T-helper 2 cell (primary cell): ENCODE data around the gene EPS8.
"Not testable (repeated sequence)": the region's sequence is repeated elsewhere in the genome, so short reads cannot be mapped to it uniquely, and the experiment has no call there.

Source experiments
- DNase-seq, 5 experiments: peaks; one replicate each; pipeline versions ENCODE4 v3.0.0 to v3.0.0-alpha.2; 2012 to 2022

The EPS8 gene

DNA sequence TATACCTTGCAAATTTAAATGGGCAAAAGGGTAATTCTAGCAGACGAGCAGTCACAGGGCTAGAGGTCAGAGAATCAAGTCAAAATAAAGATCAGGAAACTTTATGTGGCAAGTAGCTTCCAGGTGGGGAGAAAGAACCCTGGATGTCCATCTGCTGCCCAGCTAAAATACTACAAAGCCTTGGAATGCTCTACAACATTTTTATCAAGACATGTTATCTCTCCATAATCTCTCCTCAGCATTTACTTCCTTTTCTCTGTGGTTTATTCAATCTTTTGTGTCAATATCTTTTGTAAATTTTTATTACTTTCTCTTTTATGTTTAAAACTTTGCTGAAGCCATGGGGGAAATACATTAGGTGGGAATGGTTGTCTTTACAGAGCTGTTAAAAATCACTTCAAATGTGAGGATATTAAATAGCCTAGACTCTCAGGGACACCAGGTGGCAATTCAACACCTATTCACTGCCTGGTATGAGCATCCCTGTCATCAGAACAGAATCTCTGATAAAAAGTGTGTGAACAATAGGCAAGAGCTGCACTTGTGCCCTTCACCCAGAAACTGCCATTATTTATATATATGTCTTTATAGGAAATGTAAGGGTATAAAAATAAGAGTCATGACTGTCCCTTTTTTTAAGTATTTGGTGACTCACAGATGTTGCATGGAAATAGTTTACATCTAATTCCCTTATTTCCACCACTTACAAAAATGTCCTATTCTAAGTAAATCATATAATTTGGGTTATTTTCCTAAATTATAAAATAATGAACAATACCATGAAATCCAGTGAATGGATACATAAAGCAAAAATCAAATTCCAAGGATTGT, 152.9 kb downstream of the EPS8 start:
- no peak for DNase-seq

DNA sequence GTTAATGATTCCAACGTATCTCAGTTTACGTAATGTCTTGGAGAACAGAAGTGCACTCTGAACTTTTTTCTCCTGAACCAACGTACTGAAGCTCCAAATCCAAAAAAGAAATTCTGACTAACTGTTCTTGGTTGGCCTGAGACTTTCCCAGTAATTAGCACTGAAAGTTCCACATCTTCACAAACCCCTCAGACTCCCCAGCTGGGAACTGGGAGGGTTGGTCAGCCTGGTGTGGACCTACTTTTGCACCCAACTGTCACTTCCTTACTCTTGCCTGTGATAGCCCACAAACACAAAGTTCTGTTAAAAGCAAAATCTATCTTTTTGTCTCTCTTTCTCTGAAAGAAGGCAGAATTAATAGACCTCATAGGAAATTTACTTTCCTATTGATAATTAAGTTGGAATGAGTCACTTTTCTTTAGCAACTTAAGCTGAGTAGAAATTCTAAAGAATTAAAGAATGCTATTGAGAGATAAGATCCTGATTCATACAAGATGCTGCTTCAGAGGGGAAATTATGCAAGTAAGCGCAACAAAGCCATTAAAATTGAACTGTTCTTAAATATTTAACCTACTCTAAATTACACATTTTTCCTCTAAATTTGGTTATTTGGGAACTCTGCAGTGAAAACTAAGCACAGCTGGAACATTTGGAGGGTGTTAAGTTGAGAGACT, 155.0 kb downstream of the EPS8 start:
- no peak for DNase-seq

DNA sequence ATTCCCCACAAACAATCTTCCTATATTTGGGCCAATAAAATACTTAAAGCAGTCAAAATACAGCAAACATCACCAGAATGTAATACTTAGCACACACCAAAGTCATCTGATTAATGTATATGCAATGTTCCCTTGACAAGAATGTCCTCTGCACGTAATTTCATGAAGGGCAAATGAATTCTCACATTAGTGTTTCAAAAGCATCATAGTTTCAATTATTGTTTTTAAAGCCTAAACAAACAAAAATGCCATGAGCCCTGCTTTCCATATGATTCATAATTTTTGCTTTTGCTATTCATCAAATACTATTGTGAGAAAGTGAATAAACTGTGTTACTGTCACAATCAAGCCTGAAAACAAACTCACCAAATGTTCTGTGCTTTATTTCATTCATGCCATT, 156.0 kb downstream of the EPS8 start:
- DNase-seq: no peak

DNA sequence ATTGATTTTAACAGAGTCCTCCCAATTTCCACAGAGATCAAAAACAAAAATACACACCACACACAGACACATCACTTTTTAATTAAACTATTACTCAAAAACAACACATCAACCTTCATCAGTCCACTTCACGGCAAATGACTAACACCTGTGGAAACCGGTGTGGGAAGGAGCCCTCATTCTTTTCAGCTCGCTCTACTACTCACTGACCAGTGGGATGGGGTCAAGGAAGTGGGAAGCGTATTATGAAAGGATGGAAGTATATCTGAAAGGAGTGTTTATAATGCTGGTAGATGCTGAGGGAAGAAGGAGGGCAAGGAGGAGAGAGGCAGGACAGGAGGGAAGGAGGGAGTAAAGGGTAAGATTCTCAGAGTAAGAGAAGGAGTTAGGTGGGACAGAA, 156.5 kb downstream of the EPS8 start:
- no peak for DNase-seq

DNA sequence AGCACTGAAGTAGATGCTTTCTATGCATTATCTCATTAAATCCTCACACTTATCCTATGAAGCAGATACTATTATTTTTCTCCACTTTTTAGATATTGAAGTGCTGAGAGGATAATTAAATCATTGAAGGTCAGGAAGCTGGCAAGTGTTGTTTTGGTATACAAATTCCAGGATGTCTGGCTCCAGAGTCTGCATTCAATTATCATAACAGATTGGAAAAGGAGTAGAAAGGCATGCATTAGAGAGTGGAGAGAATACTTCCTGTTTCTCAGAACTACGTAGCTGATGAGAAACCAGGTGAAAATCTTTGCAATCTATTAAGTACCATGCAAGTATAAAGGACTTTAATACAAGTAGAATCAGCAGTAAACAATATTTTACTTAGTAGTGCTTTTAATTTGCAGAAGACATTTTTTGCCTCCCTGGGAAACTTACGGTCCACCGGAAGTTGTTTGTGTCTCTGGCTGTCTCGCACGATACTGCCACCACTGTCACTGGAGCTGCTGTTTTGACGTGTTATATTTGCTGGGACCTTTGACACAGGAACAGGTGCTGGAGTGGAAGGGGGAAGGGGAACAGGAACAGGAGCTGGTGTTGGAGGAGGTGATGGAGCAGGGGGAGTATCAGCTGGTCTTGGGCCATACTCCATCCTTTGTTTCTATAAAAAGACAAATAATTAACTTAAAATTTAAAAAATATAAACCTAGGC, 158.0 kb downstream of the EPS8 start:
- DNase-seq: no peak

DNA sequence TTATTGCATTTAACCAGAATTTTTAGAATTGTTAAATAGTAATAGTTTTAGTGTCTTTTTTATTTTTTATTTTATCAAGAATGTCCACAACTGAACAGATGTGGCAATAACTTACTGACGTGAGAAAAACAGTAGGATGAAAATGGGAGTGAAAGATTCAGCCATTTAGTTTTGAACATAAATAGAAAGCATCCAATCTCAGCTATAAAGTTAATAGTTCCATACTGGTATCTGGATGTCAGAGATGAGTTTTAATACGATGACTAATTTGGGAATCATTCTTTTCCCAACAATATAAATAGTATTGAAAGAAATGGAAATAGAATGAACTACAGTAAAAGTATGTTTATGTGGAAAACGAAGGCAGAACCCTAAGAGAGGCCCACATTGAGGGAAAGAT, 159.4 kb downstream of the EPS8 start:
- DNase-seq: no peak

DNA sequence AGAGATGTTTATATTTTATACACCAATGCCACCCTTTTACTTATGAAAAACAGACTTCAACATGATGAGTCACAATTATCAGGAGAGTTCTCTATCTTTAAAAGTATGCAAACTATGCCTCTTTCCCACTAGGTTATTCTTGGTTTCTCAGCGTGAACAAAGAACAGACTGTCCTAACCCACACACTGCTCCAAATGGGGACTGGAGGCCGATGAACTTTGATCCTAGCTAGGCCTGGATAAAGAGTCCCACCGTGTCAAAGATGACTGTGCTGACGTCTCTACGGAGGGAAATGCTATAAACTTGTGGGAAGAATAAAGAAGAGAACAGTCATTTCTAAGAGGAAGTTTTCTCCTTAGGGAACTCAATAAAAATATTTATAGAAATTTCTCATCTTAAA, 160.1 kb downstream of the EPS8 start:
- no peak for DNase-seq

DNA sequence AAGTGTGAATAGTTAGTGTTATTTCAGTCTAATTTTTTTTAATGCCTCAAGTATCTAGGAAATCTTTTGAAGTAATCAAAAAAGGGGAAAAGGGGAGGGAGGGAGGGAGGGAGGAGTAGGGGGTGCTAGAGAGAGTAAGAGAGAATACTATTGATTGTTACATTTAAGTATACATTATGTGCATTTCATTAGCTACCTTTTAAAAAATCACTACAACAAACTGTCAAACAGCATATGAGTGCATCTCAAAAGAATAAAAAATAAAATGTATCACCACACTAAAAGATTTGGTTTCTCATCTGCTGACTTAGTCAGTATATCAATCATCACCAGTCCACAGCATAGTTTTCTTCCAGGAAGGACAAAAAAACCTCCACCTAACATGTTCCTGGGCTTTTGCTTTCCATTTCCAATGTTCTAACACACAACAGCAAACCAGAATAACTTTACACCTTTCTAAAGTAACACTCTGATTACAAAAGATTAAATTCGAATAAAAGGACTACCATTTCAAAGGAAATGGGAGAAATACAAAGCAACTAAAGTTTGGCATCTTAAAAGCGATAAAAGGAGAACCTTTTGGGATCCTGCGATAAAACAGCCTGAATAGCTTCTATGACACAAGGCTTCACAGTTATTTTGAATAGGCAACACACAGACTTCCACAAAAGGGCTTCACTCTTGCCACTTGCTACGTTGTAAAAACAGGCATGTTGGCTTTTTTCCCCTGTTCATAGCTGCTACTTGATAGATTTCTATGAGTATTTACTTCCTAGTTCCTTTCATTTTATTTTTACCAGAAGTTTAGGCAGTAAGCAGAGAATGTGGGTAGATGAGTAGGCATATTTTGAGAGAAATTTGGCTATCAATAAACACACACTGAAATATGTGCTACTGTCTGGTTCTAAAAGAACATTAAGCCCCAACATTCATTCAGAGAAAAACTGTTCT, 160.9 kb downstream of the EPS8 start:
- no peak for DNase-seq

DNA sequence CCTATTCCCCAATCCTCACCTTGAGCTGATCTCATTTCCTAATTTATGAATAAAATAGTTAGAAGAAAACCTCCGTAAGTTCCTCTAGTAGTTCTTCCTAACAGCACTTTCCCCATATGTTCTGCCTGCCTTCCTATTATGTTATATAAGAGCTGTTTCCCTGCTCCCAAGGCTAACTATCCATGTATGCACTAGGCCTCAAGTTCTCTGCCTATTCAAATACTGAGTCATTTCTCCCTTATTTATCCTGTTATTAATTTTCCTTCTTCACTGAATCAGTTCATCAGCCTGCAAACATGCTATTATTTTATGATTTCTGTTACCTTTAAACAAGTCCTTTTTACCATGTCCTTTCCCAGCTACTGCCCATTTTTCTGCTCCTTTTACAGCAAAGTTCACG, 164.1 kb downstream of the EPS8 start:
- no peak for DNase-seq

DNA sequence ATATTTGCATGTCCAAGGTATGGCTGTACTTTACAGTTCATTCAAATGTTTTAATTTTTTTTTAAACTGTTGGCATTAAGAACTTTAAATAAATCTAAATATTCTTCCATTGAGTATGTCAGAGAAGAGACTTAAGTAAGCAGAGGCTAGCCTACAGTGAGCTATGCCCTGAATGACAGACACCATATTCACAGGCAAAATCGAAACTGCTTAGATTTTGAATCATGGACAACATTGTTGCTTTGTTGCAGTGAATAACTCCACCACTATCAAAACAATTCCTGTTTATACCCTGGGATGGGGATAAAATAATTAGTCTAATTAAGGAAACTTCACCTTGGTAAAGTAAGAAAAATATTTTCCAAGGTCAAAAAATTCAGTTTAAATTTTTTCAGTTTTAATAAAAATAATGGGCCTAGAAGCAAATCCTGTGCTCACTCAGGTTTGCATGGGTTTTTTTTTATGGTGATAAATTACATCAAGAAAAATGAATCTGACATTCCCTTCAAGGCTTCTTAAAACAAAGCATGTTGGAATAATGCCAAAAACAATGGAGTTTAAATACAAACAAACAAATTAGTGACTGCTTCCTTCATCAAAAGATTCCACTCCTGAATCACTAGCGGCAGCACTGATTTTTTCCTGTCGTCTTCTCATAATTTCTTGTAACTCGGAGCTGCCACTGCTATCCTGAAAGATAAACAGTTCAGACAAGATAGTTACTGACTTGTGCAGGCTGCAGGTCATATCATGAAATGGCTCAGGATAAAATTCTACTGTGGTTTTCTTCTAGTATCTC, 168.2 kb downstream of the EPS8 start:
- DNase-seq: no peak

DNA sequence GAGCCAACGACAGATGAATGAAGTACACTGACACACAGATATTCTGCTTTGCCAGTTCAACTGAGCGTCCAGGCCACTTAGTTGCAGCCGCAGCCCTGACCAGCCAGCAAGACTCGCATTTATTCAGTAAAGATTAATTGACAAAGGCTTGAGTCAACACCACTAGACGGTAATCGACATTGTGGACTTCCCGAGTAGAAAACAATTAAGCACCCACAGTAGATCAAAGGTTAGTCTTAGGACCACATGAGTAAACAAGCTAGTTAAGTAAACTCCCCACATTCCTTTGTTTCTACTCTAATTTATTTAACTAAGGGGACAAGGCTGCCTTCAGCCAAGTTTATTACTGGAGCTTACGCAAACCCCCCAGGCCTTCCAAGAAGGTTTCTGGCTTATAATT, 172.7 kb downstream of the EPS8 start:
- DNase-seq: not testable (repeated sequence)

DNA sequence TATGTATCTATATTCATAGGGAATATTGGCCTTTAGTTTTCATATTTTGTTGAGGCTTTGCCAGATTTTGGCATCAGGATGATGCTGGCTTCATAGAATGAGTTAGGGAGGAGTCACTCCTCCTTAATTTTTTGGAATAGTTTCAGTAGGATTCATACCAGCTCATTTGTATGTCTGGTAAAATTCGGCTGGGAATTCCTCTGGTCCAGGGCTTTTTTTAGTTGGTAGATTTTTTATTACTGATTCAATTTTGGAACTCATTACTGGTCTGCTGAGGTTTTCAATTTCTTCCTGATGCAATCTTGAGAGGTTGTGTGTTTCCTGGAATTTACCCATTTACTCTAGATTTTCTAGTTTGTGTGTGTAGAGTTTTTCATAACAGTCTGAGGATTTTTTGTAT, 175.2 kb downstream of the EPS8 start:
- no peak for DNase-seq

DNA sequence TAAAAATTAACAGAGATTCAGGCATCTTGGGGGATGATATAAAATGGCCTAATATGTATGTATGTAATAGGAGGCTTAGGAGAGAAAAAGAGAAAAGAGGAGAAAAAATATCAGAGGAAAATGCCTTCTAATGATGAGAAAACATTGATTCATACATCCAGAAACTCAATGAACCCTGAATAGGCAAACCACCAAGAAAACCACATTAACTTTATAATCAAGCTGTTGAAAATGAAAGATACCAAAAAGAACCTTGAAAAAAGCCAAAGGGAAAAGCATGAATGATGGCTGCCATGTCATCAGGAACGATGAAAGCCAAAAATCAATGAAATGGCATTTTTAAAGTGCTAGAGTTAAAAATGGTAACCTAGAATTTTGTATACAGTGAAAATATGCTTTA, 180.2 kb downstream of the EPS8 start:
- no peak for DNase-seq

DNA sequence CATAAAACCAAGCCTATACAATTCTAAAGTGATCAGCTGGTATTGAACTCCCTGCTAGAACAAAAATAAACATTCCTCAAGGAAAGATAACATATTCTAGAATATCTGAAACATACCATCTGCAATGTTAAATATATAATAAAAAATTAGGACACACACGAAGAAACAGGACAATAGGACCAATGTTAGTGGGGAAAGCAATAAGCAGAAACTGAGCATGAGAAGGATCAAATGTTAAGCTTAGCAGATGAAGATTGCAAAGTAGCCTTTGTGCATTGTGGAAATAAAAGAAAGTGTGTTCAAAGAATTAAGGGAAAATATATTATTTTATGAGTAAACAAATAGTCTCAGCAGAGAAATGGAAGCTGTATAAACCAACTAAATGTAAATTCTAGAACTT, 180.8 kb downstream of the EPS8 start:
- DNase-seq: no peak

DNA sequence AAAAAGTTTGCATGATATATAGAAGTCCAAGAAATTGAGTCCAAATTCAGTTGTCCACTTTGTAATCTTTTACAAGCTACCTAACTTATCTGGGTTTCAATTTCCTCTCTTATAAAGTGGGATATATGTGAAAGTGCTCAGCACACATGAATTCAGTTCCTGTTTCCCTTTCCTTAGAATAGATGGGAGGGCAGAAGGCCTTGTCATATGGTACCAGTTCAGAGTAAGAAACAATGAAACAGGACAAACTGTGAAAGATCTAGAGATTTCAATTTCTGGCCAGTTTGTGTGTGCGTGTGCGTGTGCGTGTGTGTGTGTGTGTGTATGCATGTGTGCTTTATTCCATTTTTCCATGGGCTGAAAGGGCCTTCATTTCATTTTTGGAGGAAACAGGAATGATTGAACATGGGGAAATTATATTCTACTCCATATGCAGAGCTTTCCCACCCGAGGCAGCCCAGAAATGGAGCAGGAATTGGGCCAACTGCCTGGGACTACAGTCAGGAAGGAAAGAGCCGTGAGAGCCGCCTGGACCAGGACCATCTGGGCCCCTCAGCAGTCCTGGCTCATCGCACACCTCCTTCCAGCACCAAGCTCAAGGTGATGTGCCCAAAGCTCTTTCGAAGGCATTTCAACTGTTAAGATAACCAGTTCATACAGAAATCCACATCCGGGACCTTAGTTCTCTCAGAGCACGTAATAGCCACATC, 183.2 kb downstream of the EPS8 start:
- DNase-seq: no peak

DNA sequence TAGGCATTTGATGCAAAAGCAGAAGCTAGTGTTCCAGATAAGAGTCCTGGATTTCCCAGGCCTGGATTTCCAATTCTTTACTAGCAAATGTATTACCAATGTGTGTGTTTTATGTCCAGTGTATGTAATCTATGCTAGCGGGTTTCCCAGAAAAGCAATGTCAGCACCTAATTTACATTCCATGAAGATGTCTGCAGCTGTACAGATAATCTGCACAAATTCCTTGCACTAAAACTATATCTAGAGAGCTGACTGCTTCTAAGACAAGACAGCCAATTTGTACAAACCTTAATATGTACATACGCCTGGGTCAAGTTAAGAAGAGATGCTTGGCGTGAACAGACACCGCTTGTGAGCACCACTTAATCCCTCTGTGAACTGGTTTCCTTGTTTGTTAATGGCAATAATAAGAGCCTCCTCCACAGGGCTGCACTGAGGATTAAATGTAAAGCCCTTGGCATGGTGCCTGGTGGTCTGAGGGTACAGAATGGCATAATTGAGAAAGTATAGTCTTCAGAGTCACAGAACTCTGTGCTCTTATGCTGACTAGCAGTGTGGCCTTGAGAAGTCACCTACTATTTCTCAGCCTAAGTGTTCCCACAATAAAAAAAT, 185.6 kb downstream of the EPS8 start:
- no peak for DNase-seq

DNA sequence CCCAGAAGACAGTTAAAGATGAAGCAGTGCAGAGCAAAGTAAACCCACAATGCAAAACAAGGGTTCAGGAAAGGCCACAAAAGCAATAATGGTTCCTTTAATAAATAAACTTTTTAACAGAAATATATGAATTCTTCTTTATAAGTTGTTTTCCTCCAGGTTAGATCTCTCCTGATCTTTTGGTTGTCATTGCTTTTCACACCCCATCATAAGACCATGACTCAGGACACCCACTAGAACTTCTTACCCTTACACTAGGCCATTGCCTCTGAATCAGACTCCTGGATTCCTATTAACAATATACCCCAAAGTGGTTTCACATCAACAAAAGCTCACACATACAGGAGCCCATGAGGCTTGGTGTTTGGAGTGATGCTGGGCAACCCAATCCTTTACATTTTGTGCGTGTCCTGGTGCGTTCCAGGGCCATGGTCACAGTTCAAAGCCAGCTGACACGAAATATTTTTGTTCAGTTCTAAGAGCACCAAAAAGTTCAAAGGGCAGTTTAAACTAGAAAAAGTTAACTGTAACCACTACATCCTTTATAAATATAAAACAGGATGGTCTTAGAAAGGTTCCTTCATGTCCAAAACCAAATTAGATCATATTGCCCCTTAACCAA, 187.0 kb downstream of the EPS8 start:
- DNase-seq: no peak

DNA sequence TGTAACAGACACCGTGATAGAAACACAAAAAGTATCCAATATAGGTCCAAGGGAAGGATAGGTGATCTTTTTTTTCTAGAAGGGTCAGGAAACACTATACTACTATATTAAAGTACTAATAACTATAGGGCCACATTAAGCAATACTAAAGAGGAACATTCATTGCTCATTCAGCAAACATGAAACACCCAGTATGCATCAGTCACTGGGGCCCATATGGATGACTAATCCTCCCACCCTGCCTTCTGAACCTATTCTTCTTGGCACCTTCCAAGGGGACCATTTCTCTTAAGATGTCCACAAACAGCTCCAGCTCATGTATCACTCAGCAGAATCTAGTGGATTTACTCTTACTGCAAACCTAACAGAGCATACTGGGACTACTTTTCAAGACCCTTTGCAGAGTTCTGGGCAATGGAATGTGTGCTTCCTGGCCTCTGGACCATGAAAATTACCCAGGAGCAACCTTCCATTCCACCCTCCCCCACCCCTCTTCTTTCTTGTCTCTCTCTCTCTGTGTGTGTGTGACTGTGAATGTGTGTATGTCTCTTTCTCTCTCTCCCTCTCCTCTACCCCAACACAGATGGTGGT, 187.9 kb downstream of the EPS8 start:
- DNase-seq: no peak

DNA sequence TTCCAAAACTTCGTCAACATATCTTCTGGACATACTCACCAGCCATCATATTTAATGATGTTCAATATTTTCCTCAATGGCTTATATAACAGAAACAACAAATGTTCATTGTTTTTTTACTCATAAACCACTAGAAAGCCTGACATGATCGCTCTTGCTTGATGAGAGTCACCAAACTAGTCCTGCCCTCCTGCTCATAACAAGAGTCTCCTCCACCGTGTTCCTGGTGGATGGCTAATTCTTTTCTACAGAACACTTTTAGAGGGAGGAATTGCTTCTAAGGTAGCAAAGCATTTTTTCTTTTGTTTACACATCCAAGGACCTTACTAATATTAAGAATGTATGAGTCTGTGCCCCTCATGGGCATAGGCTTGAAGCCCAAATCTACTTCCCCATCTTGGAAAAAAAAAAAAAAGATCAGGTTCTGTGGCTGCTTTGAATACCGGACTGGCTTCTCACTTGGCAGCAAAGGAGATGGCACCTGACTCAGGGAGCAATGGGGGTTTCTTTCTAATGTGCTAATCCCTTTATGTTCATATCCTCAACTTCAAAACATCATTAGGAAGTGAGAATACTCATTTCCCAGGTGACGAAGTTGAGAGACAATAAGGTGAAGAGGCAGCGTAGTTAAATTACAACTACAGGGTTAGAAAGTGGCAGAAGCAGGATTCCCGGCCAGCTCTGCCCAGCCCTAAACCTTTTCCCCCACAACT, 188.8 kb downstream of the EPS8 start:
- no peak for DNase-seq
